Neural crest cell (in vitro differentiated cells): Measurements from ENCODE around the gene BAK1. TPM values are rescaled to one million over a fixed set of nuclear protein-coding genes. Genes with fewer than 3 reads are reported as not detected.

Experiments
- DNase-seq: peaks from one replicate; pipeline ENCODE4 v3.0.0; 2021; ENCODE audit warnings: low read depth, mixed read lengths, low spot score
- H3K27ac Mint-ChIP-seq: one replicate; pipeline ENCODE4 v1.8.0; 2021; ENCODE audit warnings: mild to moderate bottlenecking, mixed read lengths; ENCODE audit not compliant: unreplicated experiment
- H3K27me3 Mint-ChIP-seq: 2 replicates; pipeline ENCODE4 v1.8.0; 2021; ENCODE audit warnings: low read depth, mild to moderate bottlenecking, mixed read lengths
- H3K36me3 Mint-ChIP-seq: 2 replicates; pipeline ENCODE4 v1.8.0; 2021; ENCODE audit warnings: low read depth, mild to moderate bottlenecking, mixed read lengths
- H3K4me1 Mint-ChIP-seq: 2 replicates; pipeline ENCODE4 v1.8.0; 2021; ENCODE audit warnings: mixed read lengths
- H3K4me3 Mint-ChIP-seq: one replicate; pipeline ENCODE4 v1.8.0; 2021; ENCODE audit warnings: mild to moderate bottlenecking, mixed read lengths
- H3K9me3 Mint-ChIP-seq: 2 replicates; pipeline ENCODE4 v1.8.0; 2021; ENCODE audit warnings: mixed read lengths
- total RNA-seq: library from RNA; stranded (reverse); gene quantifications from 2 replicates; pipeline ENCODE4 v1.2.1, GENCODE V29; 2021
- TF ChIP-seq, protein P1 (sequence below): fragments of 200-600 bp; sonication (generic); conservative IDR thresholded peaks from 2 replicates; pipeline ENCODE4 v1.5.0; 2021; ENCODE audit warnings: antibody characterized with exemption, mild to moderate bottlenecking

Gene BAK1
- total RNA-seq, 1 donor from 2014 or later, result 29.9 TPM

GRCh38 chr6:33619166-33619840 is 39.2 kb upstream of the BAK1 start:
- Mint-ChIP-seq H3K36me3 (no peaks in the 10 kb centered on the region), H3K4me3 (peak overlapping the region; percentile 96), H3K27me3 (peaks cover 52% of the 10 kb centered on the region), H3K4me1 (peaks cover 33% of the 10 kb centered on the region), H3K9me3 (no peaks in the 10 kb centered on the region), H3K27ac (no peak overlapping the region)
- DNase-seq, result no peak
- TF ChIP-seq, protein P1, sequence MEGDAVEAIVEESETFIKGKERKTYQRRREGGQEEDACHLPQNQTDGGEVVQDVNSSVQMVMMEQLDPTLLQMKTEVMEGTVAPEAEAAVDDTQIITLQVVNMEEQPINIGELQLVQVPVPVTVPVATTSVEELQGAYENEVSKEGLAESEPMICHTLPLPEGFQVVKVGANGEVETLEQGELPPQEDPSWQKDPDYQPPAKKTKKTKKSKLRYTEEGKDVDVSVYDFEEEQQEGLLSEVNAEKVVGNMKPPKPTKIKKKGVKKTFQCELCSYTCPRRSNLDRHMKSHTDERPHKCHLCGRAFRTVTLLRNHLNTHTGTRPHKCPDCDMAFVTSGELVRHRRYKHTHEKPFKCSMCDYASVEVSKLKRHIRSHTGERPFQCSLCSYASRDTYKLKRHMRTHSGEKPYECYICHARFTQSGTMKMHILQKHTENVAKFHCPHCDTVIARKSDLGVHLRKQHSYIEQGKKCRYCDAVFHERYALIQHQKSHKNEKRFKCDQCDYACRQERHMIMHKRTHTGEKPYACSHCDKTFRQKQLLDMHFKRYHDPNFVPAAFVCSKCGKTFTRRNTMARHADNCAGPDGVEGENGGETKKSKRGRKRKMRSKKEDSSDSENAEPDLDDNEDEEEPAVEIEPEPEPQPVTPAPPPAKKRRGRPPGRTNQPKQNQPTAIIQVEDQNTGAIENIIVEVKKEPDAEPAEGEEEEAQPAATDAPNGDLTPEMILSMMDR, result peak; percentile 33

GRCh38 chr6:33616913-33617312 is 36.8 kb upstream of the BAK1 start:
- Mint-ChIP-seq H3K27ac (no peak overlapping the region), H3K4me3 (no peak overlapping the region), H3K4me1 (peaks cover 32% of the 10 kb centered on the region), H3K9me3 (no peaks in the 10 kb centered on the region), H3K27me3 (peaks cover 28% of the 10 kb centered on the region), H3K36me3 (no peaks in the 10 kb centered on the region)
- TF ChIP-seq, protein P1, result no peak
- no peak for DNase-seq

- peaks cover 39% of the 10 kb centered on the region for H3K4me1 Mint-ChIP-seq
- no peaks in the 10 kb centered on the region for H3K36me3 Mint-ChIP-seq
- no peak for DNase-seq
- H3K9me3 Mint-ChIP-seq, result no peaks in the 10 kb centered on the region
- H3K27me3 Mint-ChIP-seq, result peaks cover 22% of the 10 kb centered on the region
- no peak overlapping the region for H3K4me3 Mint-ChIP-seq
- TF ChIP-seq, protein P1, result no peak
- no peak overlapping the region for H3K27ac Mint-ChIP-seq
These were observed 36.0 kb upstream of the BAK1 start for GRCh38 chr6:33616113-33616512.

- Mint-ChIP-seq H3K4me3 (no peak overlapping the region), H3K36me3 (no peaks in the 10 kb centered on the region), H3K27ac (no peak overlapping the region), H3K9me3 (no peaks in the 10 kb centered on the region), H3K27me3 (peaks cover 6% of the 10 kb centered on the region), H3K4me1 (peaks cover 46% of the 10 kb centered on the region)
- DNase-seq, result no peak
- TF ChIP-seq, protein P1, result no peak
These were observed 33.7 kb upstream of the BAK1 start for GRCh38 chr6:33613795-33614168.

DNA sequence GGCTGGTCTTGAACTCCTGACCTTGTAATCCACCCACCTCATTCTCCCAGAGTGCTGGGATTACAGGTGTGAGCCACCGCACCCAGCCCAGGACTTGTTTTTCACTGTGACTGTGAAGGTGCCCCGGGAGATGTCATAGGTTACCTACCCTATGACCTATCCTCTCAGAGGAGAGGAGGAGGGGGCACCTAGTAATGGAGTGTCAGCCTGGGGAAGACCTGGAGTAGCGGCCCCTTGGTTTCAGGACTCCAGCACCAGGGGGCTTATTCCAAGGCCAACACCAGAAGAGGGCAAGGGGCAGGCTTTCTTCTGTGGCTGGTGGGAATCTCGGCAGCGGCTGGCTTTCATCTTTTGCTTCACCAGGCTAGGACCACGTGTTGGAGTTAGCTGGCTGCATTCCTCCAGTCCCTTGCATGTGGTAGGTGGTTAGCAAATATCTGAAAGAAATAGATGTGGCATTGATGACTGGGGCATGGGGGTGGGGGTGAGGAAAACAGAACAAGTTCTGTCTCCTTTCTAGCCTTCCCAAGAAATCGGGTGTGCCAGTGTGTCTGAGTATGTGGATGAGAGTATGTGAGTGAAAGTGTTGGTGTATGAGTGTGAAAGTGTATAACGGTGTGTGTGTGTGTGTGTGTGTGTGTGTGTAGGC is 33.2 kb upstream of the BAK1 start:
- Mint-ChIP-seq H3K27ac (peak overlapping the region; percentile 39), H3K4me3 (peak overlapping the region; percentile 63), H3K9me3 (no peaks in the 10 kb centered on the region), H3K36me3 (no peaks in the 10 kb centered on the region), H3K4me1 (peaks cover 47% of the 10 kb centered on the region), H3K27me3 (peaks cover 4% of the 10 kb centered on the region)
- DNase-seq, result no peak
- TF ChIP-seq, protein P1, result no peak
